Coronary artery (tissue), 2 donors: ENCODE measurements around the gene NUP62CL.

ENCODE experiments used
- DNase-seq: peaks from one replicate; pipeline ENCODE4 v3.0.0-alpha.2; 2017; ENCODE audit warnings: low spot score
- H3K27ac ChIP-seq, 2 donors: fragments of 200-600 bp; sonication (generic); one replicate each; pipeline ENCODE4 v1.5.1; 2016 to 2019
- H3K4me3 ChIP-seq: fragments of 200-600 bp; sonication (generic); 2 replicates; pipeline ENCODE4 v1.5.1; 2016; ENCODE audit warnings: mild to moderate bottlenecking, moderate library complexity
- TF ChIP-seq, protein P1 (sequence below): fragments of 200-600 bp; sonication (generic); IDR thresholded peaks from one replicate; pipeline ENCODE4 v1.5.1; 2019; ENCODE audit warnings: antibody characterized with exemption

Gene NUP62CL

DNA sequence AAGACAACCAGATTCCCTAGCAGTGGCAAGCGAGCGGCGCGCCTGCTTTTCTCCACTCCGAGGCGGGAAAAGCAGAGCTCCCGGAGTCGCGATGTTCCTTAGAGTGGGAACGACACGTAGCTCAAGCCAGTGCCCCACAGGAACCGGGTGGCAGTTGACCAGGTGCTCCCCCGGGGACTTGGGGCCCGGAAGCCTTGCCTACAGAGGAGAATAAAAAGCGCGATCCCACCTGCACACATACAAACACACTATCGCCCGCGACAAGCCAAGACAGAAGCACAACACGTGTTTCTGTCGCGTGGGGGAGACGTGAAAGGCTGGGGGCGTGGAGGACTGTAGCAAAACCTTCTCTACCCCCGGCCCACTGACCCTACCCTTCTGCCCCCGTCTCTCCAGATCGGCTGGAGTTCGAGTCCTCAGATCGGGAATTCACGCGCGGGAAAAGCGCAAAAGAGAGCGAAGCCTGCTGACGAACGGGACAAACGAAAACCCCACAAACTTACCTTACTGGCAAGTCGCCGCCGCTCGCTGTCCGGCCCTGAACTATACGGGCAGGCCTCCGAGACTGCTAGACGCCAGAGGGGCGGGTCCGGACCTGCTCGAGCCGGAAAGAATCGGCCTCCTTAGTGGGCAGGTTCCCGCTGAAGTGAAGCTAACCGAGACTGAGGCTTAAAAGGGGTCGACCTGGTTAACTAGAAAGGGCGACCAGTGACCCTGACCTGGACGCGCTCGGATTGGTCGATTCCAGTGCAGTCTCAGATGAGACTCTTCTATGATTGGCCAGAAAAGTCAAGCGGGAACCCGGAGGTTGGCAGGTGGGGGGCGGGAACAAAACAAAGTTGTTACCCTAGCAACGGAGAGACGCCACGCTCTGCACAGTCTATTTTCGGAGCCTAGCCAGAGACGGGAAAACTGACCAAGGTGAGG lies at the start of gene NUP62CL, which contains the start of gene DNAAF6:
Gene NUP62CL (minus strand): TSS at position 664 of the 927 bp plus-strand sequence. CDS start 31,287 bp downstream, outside the sequence.
Gene DNAAF6 (plus strand): TSS at position 842 of the 927 bp plus-strand sequence. CDS start 6,265 bp downstream, outside the sequence.
- H3K27ac ChIP-seq, result no peak within 1 kb of the TSS
- TF ChIP-seq, protein P1, sequence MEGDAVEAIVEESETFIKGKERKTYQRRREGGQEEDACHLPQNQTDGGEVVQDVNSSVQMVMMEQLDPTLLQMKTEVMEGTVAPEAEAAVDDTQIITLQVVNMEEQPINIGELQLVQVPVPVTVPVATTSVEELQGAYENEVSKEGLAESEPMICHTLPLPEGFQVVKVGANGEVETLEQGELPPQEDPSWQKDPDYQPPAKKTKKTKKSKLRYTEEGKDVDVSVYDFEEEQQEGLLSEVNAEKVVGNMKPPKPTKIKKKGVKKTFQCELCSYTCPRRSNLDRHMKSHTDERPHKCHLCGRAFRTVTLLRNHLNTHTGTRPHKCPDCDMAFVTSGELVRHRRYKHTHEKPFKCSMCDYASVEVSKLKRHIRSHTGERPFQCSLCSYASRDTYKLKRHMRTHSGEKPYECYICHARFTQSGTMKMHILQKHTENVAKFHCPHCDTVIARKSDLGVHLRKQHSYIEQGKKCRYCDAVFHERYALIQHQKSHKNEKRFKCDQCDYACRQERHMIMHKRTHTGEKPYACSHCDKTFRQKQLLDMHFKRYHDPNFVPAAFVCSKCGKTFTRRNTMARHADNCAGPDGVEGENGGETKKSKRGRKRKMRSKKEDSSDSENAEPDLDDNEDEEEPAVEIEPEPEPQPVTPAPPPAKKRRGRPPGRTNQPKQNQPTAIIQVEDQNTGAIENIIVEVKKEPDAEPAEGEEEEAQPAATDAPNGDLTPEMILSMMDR, result no peak
- H3K4me3 ChIP-seq, result peak within 1 kb of the TSS; percentile 59
- DNase-seq, result no peak

DNA sequence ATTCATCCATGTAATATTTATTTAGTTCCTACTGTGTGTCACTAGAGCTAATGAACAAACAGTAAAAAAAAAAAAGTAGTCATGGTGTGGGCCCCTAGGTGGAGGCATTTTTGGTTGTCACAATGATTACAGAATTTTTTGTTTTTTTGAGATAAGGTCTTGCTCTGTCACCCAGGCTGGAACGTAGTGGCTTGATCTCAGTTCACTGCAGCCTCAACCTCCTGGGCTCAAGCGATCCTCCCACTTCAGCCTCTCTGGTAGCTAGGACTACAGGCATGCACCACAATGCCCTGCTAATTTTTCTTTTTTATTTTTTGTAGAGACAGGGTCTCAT lies 22.2 kb upstream of the NUP62CL start:
- DNase-seq, result no peak
- H3K4me3 ChIP-seq, result no peak overlapping the region
- TF ChIP-seq, protein P1, result no peak
- no peak overlapping the region for H3K27ac ChIP-seq

DNA sequence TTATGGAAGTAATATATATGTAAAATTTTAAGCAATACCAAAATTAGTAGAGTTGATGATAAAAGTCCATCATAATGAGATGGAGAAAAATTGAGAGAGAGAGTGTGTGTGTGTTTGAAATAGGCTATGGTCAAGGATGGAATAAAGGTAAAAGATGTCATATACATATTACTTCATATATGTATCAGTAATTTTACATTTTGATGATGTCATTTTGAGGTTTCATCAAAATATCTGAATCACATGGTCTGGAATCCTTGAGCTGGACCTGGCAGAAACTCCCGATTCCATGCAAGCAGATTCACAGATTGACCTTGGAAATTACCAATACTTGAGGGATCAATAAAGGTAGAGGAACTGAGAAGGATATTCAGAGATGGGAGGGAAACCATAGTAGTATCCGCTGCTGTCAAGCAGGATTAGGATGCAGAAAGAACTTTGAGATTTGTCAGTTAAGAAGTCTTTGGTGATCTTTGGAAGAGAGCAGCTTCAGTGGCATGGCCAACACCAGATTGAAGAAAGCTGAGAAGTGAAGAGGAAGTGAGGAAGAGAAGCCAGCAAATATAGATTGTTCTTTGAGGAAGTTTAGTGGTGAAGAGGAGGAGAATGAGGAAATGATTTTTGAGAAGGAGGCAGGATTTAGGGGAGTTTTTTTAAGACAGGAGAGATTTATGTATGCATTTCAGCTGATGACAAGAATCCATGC lies 21.7 kb upstream of the NUP62CL start:
- H3K4me3 ChIP-seq, result no peak overlapping the region
- TF ChIP-seq, protein P1, result no peak
- H3K27ac ChIP-seq, result no peak overlapping the region
- DNase-seq, result no peak

DNA sequence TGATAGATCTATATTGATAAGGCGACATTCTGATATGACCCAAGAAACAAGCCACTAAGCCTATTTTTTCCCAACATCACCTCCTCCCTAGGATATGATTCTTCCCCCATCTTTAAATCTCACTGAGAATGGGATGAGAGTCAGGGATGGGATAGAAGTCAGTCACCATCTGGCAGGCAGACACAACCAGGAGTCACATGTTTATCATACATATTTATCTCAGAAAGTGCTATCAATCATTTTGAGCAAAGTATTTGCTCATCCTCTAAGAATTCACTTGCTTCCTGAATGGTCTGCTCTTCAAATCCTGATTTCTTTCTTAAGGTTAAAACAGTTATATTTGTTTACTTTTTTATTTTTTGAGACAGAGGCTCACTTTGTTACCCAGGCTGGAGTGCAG lies 20.5 kb upstream of the NUP62CL start:
- no peak overlapping the region for H3K27ac ChIP-seq
- DNase-seq, result no peak
- H3K4me3 ChIP-seq, result no peak overlapping the region
- TF ChIP-seq, protein P1, result no peak

GRCh38 chrX:107213477-107213876 lies 7.2 kb upstream of the NUP62CL start:
- TF ChIP-seq, protein P1, result no peak
- DNase-seq, result no peak
- Histone ChIP-seq H3K4me3 (no peak overlapping the region), H3K27ac (no peak overlapping the region)

GRCh38 chrX:107207943-107208342 lies 1.7 kb upstream of the NUP62CL start:
- TF ChIP-seq, protein P1, result no peak
- no peak for DNase-seq
- Histone ChIP-seq H3K4me3 (no peak overlapping the region), H3K27ac (no peak overlapping the region)
